Activated naive CD4-positive, alpha-beta T cell treated with anti-CD3 and anti-CD28 coated beads, Interleukin-2, amount 10 ng/mL, durations not matched to agents 7 days and 5 days (primary cell): Measurements from ENCODE around the gene SLC35F5.
"Not testable (repeated sequence)": the region's sequence is repeated elsewhere in the genome, so short reads cannot be mapped to it uniquely, and the experiment has no call there.

Experiments
- CTCF ChIA-PET: fragments of 350-600 bp; sonication (Branson Sonifier 250); formaldehyde crosslinking; loops from one replicate; lab custom pipeline; 2021; ENCODE audit warnings: antibody characterized with exemption; lab: Charles Lee
- DNase-seq: peaks from one replicate; pipeline ENCODE4 v3.0.0-alpha.2; 2020
- H3K27ac Mint-ChIP-seq: one replicate; pipeline ENCODE4 v1.8.0; 2021; ENCODE audit warnings: mild to moderate bottlenecking, moderate library complexity, mixed read lengths
- H3K27me3 Mint-ChIP-seq: one replicate; pipeline ENCODE4 v1.8.0; 2021; ENCODE audit warnings: mild to moderate bottlenecking, mixed read lengths
- H3K36me3 Mint-ChIP-seq: one replicate; pipeline ENCODE4 v1.8.0; 2021; ENCODE audit warnings: mixed read lengths
- H3K4me1 Mint-ChIP-seq: one replicate; pipeline ENCODE4 v1.8.0; 2021; ENCODE audit warnings: mixed read lengths
- H3K4me3 Mint-ChIP-seq: one replicate; pipeline ENCODE4 v1.8.0; 2021; ENCODE audit warnings: mild to moderate bottlenecking, moderate library complexity, mixed read lengths
- H3K9me3 Mint-ChIP-seq: one replicate; pipeline ENCODE4 v1.8.0; 2021; ENCODE audit warnings: mixed read lengths

The SLC35F5 gene

DNA sequence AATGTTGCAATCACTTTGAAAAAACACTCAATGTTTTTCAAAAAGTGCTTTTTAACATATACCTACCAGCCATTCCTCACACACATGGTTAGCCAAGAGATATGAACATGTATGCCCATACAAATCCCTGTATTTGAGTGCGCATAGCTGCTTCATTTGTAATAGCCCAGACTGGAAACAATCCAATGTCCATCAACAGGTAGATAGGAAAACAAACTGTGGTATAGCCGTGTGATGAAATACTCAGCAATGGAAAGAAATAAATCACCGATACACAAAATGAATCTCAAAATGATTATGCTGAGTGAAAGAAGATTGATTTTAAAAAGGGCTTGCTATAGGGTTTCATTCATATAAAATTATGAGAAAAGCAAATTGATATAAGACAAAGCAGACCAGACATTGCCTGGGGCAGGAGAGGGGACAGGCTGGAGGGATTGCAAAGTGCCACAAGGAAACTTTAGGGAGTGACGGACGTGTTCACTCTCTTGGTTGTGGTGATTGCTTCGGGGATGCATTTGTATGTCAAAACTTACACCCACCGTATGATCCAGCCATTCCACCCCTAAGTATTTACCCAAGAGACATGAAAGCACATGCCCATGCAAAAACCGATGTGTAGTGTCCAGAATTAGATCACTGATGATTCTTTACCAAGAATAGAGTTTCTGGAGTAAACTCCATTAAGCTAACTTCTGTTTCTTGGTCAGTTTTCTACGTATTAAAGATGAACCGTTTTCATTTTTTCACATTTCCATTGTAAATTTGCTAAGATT is 93.0 kb downstream of the SLC35F5 start:
- DNase-seq, H3K9me3 Mint-ChIP-seq, H3K4me3 Mint-ChIP-seq, H3K27ac Mint-ChIP-seq, H3K4me1 Mint-ChIP-seq, H3K36me3 Mint-ChIP-seq, CTCF ChIA-PET: not testable (repeated sequence)
- H3K27me3 Mint-ChIP-seq = peaks cover 10% of the 10 kb centered on the region
